SK-N-DZ (cell line): ENCODE data around the gene RBMS1.

Source experiments
- DNase-seq: peaks from one replicate; pipeline ENCODE4 v3.0.0-alpha.2; 2015; ENCODE audit warnings: low spot score

RBMS1 gene

DNA sequence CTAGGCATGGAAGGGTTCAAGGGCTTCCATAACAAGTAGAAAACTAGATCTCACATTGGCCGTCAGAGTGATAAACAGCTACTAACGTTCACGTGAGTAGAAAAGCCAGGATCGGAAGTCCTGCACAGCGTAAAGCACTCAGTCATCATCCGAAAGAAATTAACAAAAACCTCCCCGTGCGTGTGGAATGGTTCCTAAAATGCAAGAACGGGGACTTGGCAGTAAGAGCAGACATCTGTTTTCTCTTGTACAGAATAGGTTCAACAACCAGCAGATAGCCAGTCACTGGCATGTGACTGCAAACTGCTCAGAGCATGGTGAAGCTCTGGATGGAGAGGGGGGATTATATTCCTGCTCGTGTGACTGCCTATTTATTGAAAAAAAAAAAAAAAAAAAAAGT is 186.6 kb downstream of the RBMS1 start:
- DNase-seq: no peak

DNA sequence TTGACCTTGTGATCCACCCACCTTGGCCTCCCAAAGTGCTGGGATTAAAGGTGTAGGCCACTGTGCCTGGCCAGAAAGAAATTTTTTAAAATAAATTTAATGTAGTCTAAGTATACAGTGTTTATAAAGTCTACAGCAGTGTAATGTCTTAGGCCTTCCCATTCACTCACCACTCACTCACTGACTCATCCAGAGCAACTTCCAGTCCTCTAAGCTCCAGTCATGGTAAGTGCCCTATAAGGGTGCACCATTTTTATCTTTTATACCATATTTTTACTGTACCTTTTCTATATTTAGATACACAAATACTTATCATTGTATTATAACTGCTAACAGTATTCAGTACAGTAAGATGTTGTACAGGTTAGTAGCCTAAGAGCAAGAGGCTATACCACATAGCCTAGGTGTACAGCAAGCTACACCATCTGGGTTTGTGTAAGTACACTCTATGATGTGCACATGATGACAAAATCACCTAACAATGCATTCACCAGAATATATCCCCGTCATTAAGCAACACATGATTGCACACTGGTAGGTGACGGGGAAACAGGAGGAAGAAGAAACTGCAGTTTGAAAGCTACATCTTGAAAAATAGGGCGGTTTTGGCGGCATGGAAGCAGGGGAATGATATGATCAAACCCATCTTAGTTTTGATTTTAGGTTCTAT is 188.4 kb downstream of the RBMS1 start:
- no peak for DNase-seq

DNA sequence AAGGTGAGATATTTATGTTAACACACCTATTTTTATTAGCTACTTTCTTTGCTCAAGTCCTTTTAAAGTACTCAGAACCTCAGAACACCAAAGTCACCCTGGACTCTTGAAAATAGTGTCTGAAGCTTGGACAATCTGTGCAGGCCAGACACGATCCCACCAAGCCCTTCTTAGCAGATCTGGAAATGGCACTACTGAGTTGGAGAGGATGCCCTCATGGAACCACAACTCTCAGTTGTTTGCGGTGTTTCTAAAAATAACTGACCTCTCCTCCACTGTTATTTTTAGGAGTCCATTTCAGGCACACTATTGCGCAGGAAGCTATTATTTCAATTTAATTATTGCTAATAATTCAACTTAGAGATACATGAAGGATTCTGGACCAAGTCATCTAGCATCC is 190.1 kb downstream of the RBMS1 start:
- no peak for DNase-seq

DNA sequence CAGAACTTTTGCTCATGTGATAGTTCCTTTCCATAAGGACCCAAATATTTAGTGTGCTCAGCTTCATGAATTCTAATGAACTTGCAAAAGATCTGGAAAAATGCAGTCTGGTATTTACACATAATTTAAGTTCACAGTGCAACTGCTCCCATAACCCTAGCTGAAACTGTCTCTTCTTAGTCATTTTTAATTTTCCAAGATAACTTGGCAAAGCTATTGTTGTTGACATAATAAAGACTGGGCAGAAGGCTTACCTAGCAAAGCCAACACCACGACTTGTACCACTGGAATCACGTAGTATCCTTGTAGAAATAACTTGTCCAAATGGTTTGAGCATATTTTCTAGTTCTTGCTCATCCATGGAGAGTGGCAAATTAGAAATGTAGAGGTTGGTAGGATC is 190.5 kb downstream of the RBMS1 start:
- DNase-seq: no peak

DNA sequence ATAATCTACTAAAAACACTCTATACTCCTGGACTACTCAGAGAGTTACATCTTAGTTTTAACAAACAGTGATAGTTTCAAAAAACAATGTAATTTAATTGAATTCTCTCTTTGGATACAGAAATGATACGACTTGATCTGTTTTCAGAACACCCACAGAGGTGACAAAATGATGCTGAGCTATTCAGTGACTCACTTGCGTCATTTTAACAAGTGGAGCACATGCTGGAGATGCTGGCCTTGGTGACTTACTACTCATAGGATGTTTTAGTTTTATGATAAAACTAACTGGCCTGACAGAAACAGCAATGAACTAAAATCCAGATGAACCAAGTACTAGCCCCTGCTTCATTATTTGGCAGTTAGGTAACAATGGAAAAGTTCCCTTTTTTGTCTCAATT is 192.2 kb downstream of the RBMS1 start:
- no peak for DNase-seq

GRCh38 chr2:160300203-160300602 is 193.4 kb downstream of the RBMS1 start:
- no peak for DNase-seq

DNA sequence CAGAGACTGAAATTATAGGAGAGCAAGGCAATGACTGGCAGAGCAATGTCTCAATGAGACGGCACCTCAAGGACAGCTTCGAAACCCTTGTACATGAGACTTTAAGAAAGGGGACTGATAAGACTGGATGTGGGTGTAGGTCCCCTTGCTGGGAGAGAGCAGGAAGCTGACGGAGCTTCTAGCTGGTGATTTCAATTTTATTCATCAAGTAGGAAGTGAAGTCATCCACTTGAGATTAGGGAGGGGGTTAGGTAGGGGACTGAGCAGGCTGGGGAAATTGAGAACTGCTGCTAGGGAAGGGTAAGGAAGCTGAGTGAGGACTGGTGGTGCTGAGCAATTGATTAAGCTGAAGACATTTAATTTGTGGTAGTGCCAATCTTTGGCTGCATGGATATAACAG is 194.1 kb downstream of the RBMS1 start:
- DNase-seq: no peak

DNA sequence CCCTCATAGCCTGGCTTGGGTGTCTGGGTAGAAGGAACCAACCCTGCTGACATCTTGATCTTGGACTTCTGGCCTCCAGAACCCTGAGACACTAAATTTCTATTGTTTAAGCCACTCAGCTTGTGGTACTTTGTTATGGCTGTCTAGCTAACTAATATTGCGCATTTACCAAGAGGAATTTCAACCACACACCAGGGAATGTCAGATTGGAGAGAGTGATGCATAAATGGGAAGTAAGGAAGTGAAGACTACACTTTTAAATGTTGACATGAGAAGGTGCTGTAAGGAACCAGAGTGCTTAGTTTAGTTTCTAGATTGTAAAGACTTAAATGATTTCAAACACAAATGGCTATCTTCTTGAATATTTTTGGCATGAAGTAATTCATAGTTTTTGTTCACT is 194.6 kb downstream of the RBMS1 start:
- DNase-seq: no peak

DNA sequence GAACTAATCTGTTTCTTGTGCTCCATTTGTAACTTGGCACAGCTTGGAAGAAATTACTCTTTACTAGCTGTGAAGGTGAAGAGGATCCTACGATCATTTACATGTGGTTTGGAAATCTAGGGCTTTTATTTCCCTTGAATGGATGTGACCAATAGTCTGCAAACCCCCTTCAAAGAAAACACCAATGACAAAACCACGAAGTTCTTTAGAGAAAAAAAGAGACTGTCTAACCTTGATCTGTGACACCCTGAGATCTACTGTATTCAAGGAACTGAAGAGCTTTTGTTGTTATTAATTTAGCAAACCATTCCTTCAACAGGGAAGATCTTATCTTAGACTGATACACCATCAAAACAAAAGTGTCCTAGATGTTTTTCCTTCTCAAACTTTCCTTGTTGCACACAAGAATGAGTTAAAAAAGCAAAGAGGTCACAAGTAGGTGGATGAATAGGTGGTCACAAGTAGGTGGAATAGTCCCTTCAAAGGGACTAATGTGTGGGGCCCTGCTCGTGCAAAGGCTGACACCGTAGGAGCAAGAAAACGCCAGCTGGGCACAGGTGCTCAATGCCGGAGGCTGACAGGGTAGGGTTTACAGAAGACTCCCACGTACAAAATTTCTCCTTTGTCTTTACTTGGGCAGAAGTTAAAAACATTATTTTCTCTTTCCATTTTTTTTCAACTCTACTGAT is 197.9 kb downstream of the RBMS1 start:
- no peak for DNase-seq

DNA sequence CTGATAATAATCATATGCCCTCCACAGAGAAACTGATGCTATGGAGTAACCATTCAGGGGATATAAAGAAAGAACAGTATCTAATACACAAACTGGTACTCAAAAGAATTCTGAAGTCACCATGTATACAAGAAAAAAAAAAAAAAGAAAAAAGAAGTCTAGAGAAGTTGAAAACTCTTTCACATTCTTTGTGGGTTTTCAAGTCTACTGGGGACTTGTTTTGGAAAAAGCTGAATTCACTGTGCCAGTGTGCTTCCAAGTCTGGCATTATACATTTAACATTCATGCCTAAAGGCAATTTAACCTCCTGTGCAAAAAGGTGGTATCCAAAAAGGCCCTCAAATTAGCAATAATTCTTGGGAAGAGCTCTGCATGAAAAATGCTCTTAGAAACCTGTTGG is 198.7 kb downstream of the RBMS1 start:
- no peak for DNase-seq

DNA sequence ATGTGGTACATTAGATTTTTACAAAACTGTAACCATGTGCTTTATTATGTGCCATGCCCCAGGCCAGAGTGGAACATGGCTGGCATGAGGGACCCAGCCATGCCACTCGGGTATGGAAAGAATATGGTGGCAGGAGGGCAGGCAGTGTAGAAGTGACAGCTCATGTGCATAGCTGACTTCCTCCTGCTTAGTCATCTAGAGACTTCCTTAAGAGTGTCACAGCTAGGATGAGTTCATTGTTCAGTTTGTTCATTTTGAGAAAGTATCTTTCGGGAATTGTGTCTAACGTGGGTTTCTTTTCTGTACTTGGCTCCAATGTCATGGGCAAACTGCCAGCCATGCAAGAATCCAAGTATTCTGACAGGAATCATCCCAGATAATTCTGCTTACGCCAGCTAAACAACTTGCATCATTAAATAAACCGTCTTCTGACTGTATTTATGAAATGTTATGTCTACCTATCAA is 199.2 kb downstream of the RBMS1 start:
- DNase-seq: no peak

GRCh38 chr2:160293391-160294091 is 200.1 kb downstream of the RBMS1 start:
- no peak for DNase-seq

DNA sequence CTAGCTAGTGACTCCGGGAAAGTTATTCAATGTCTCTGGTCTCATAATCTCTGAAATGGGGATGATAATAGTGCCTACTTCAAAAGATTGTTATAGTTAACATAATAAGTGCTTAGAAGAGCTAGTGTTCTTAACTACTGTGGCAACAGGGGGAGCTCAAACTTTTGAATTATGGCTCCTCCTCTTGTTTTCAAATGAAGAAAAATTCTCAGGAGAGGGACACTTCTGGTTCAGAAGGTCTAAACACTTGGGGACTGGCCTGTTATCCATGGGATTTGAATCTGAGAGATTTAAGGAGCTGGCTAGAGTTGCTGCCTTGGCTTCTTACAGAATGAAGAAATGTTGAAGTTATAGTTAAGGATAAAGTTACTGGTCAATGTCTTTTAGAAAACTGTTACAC is 201.4 kb downstream of the RBMS1 start:
- DNase-seq: no peak

- no peak for DNase-seq
Observed at GRCh38 chr2:160291382-160291781, 202.2 kb downstream of the RBMS1 start.

GRCh38 chr2:160290598-160290997 is 203.0 kb downstream of the RBMS1 start:
- DNase-seq: no peak

DNA sequence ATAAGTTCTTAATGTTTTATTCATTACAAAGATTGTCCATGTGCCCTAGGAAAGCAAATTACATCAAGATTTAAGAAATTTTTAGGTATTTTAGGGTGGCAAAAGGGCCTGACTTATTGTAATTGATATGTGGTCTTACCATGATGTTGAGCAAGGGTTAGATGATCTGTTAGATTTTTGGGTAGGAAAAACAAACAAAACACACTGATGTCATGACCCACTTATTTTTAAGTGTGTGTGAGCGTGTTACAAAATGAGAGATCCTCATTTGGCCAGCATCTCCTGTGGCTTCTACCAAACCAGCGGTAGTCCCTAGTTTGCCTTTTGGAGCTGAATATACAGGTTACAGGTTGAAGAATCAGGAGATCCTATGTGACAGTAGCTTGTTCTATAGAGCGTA is 203.8 kb downstream of the RBMS1 start:
- no peak for DNase-seq

DNA sequence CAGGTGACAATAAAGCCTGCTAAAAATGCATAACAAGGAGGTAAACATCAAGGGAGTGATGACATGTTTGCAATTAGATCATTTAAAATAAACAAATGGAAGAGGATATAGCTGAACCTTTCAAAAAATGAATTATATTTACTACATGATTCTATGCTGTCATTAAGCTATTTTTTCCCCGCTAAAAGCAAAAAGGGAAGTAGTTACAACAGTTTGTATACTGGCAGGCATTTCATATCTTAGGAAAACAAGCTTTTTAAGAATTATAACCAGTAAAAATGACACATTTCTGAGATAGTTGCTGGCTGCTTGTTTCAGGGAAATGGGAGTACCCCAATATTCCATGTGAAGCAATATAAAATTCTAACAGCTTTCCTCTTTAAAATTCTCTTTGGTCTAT is 204.5 kb downstream of the RBMS1 start:
- DNase-seq: no peak

GRCh38 chr2:160288324-160288723 is 205.3 kb downstream of the RBMS1 start:
- no peak for DNase-seq

DNA sequence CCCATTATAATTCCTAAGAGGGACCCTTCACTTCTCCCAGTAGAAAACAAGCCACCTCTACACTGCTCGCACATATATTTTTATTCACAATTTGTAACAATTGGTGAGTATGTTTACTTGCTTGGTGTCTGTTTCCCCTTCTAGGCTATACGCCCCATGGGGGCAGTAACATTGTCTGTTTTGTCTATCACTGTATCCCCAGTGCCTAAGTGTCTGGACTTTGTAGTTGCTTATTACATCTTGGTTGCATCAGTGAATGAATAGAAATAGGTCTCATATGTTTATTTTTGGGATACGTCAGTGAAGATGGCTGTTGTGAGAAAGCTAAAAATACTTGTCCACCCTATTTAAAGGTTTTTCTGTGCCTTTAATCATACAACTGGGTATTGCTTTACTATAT is 206.1 kb downstream of the RBMS1 start:
- no peak for DNase-seq

- no peak for DNase-seq
Observed at GRCh38 chr2:160286551-160286950, 207.1 kb downstream of the RBMS1 start.

GRCh38 chr2:160283675-160284074 is 209.9 kb downstream of the RBMS1 start:
- DNase-seq: no peak

DNA sequence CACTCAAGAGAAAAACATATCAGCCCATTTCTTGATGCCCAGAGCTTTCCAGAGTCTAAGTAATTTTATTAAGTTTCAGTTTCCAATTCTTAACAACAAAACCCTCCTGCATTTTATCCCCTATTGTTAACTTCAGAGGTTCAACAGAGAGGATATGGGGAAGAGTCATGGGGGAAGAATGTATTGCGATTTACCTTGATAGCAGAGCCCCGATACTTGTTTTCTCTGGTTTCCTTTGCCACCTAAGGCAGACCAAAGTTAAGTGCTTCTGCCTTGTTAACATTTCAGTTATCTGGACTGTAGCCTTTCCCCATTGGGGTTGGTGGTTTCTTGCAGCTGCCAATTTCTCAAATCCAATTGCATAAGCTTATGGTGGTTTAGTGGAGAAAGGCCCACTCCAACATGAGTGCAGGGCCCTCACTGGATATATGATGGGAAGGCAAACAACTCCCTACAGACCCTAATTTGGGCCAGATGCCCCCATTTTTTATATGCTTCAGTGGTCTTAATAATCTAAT is 211.5 kb downstream of the RBMS1 start:
- no peak for DNase-seq

DNA sequence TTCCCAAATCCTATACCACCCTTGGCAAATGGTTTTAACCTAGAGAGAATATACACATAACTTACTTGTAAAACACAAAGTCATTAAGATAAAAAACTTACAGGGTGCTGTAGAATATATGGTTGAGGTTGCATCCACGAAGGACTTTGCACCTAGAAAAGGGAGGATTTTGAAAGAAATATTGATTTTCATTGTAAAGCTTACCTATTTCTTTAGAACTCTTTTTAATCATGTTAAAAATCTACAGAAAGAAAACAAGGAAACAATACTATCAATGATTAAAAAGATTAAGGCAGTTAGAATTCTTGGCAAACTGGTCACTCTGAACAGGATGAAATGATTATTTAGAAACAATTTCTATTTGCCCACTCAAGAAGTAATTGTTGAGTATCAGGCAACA is 212.4 kb downstream of the RBMS1 start:
- no peak for DNase-seq
